ENCODE measurements around the gene SLC29A4.

DNA sequence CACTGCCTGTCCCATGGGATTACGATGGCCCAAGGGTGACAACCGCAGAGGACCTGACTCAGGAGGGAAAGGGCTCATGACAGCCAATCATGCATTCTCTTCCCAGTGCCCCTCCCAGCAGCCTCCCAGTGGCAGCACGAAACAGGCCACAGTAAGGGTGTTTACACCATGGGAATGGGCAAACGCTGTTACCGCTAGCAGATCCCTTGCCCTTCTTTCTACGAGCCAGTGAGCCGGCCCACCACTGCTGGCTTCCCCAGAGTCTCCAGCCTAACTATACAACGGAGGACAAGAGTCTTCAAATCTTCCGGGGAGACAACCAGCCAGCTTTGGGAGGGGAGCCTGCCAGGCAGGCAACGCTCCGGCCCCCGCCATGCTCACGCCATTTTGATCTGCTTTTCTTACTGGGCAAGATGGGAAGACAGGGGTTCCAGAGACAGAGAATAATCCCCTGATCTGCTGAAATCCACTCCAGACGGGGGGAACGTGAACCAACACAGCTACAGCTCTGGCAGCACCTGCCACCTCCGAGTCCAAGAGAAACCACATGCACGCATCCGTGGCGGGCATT, 69.8 kb downstream of the SLC29A4 start:
- no peak for TF ChIP-seq POLR2AphosphoS5 (IDR thresholded peaks at IDR 0.05; ENCODE audit: low read depth, low read length)
- TF ChIP-seq SIN3A (IDR thresholded peaks at IDR 0.05; ENCODE audit: borderline replicate concordance, insufficient read depth, low read depth, low read length), result no peak
